ENCODE results near the gene KCNJ5.

- no peak for TF ChIP-seq POLR2AphosphoS5 (IDR thresholded peaks at IDR 0.05; ENCODE audit: low read depth)
- no peak for TF ChIP-seq ETS1 (IDR thresholded peaks at IDR 0.05)
- TF ChIP-seq, protein P1, sequence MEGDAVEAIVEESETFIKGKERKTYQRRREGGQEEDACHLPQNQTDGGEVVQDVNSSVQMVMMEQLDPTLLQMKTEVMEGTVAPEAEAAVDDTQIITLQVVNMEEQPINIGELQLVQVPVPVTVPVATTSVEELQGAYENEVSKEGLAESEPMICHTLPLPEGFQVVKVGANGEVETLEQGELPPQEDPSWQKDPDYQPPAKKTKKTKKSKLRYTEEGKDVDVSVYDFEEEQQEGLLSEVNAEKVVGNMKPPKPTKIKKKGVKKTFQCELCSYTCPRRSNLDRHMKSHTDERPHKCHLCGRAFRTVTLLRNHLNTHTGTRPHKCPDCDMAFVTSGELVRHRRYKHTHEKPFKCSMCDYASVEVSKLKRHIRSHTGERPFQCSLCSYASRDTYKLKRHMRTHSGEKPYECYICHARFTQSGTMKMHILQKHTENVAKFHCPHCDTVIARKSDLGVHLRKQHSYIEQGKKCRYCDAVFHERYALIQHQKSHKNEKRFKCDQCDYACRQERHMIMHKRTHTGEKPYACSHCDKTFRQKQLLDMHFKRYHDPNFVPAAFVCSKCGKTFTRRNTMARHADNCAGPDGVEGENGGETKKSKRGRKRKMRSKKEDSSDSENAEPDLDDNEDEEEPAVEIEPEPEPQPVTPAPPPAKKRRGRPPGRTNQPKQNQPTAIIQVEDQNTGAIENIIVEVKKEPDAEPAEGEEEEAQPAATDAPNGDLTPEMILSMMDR (conservative IDR thresholded peaks at IDR 0.05; ENCODE audit: low read depth in 2 of 2): no peak
- TF ChIP-seq STAT1 (IDR thresholded peaks at IDR 0.05; ENCODE audit: unreplicated experiment): no peak
- TF ChIP-seq REST (IDR thresholded peaks at IDR 0.05; ENCODE audit: unreplicated experiment): no peak
- no peak for TF ChIP-seq EZH2 (IDR thresholded peaks at IDR 0.05; ENCODE audit: low read depth, unreplicated experiment)
Measured at GRCh38 chr11:128927683-128928336, 36.7 kb downstream of the KCNJ5 start.

Measured in GM23338 (cell line).